ENCODE results near the gene FAM20B.
A peak's percentile ranks its signal among the peaks of the same experiment; 100 is the strongest.

FAM20B gene

GRCh38 chr1:179048339-179049124 is 22.8 kb downstream of the FAM20B start:
- DNase-seq (ENCODE audit: low read depth), result no peak

- no peak for DNase-seq (ENCODE audit: low read depth)
Measured at GRCh38 chr1:179052776-179053175, 27.1 kb downstream of the FAM20B start.

GRCh38 chr1:179053486-179053885 is 27.8 kb downstream of the FAM20B start:
- no peak for DNase-seq (ENCODE audit: low read depth)

GRCh38 chr1:179055937-179056336 is 30.2 kb downstream of the FAM20B start:
- no peak for DNase-seq (ENCODE audit: low read depth)

- no peak for DNase-seq (ENCODE audit: low read depth)
Measured at GRCh38 chr1:179058487-179059483, 33.1 kb downstream of the FAM20B start.

GRCh38 chr1:179061360-179062282 is 35.9 kb downstream of the FAM20B start:
- DNase-seq (ENCODE audit: low read depth), result no peak

- no peak for DNase-seq (ENCODE audit: low read depth)
Measured at GRCh38 chr1:179066471-179066870, 40.8 kb downstream of the FAM20B start.

- no peak for DNase-seq (ENCODE audit: low read depth)
Measured at GRCh38 chr1:179077396-179077795, 51.7 kb downstream of the FAM20B start.

- peak; percentile 16 for DNase-seq (ENCODE audit: low read depth)
Measured at GRCh38 chr1:179079113-179079761, 53.5 kb downstream of the FAM20B start.

- DNase-seq (ENCODE audit: low read depth), result no peak
Measured at GRCh38 chr1:179080866-179081686, 55.4 kb downstream of the FAM20B start.

GRCh38 chr1:179081687-179082332 is 56.1 kb downstream of the FAM20B start, which contains the start of gene TOR3A:
Gene TOR3A (plus strand): TSS chr1:179082070. CDS start chr1:179082129, 59 bp downstream.
- peak; percentile 65 for DNase-seq (ENCODE audit: low read depth)

- DNase-seq (ENCODE audit: low read depth), result peak; percentile 12
Measured at GRCh38 chr1:179082333-179082998, 56.8 kb downstream of the FAM20B start.

- DNase-seq (ENCODE audit: low read depth), result no peak
Measured at GRCh38 chr1:179082999-179083335, 57.3 kb downstream of the FAM20B start.

GRCh38 chr1:179083533-179083932 is 57.8 kb downstream of the FAM20B start:
- DNase-seq (ENCODE audit: low read depth), result no peak

GRCh38 chr1:179087665-179088064 is 62.0 kb downstream of the FAM20B start:
- no peak for DNase-seq (ENCODE audit: low read depth)

GRCh38 chr1:179089827-179090482 is 64.3 kb downstream of the FAM20B start:
- no peak for DNase-seq (ENCODE audit: low read depth)

GRCh38 chr1:179090522-179090921 is 64.8 kb downstream of the FAM20B start:
- DNase-seq (ENCODE audit: low read depth), result no peak

GRCh38 chr1:179090923-179091322 is 65.2 kb downstream of the FAM20B start:
- no peak for DNase-seq (ENCODE audit: low read depth)

- DNase-seq (ENCODE audit: low read depth), result no peak
Measured at GRCh38 chr1:179091691-179092165, 66.0 kb downstream of the FAM20B start.

All from activated T-helper 1 cell treated with Interleukin-2 at 50 U/mL for 16 hours (primary cell).